SK-N-MC (cell line): Measurements from ENCODE around the gene SUN1.
"Not testable (repeated sequence)": the region's sequence is repeated elsewhere in the genome, so short reads cannot be mapped to it uniquely, and the experiment has no call there.

Experiments
- EZH2 ChIP-seq: fragments of 200-600 bp; sonication (generic); IDR thresholded peaks from one replicate; pipeline ENCODE4 v1.6.1; 2017; ENCODE audit warnings: antibody characterized with exemption
- POLR2AphosphoS5 ChIP-seq: IDR thresholded peaks from 2 replicates; pipeline ENCODE4 v1.6.1; 2012; ENCODE audit warnings: mild to moderate bottlenecking, low read depth, low read length, borderline replicate concordance

DNA sequence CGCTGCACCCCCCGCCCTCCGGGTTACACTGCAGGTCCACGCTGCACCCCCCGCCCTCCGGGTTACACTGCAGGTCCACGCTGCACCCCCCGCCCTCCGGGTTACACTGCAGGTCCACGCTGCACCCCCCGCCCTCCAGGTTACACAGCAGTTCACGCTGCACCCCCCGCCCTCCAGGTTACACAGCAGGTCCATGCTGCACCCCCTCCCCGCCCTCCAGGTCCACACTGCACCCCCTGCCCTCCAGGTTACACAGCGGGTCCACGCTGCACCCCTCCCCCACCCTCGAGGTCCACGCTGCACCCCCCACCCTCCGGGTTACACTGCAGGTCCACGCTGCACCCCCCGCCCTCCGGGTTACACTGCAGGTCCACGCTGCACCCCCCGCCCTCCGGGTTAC, 91.8 kb downstream of the SUN1 start:
- TF ChIP-seq EZH2, POLR2AphosphoS5: not testable (repeated sequence)
